Measurements from ENCODE around the gene BCAT1.

DNA sequence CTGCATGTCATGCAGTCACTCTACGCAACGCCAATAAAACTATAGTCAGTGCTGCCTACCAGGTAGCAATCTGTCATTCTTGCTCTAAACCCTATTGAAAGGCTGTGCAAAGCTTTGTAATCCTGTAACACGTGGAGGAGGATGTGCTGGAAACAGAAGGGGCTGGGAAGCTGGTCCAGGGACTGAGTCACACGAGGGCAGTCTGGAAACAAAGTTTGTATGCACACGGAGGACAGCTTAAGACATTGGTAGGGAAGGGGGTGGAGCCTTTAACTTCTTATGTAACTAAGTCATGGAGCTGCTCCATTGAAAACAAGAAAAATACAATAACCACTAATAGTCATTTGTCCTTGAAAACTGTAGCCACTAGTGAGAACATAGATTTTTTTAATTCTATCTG is 128.0 kb downstream of the BCAT1 start:
- TF ChIP-seq, protein P1, sequence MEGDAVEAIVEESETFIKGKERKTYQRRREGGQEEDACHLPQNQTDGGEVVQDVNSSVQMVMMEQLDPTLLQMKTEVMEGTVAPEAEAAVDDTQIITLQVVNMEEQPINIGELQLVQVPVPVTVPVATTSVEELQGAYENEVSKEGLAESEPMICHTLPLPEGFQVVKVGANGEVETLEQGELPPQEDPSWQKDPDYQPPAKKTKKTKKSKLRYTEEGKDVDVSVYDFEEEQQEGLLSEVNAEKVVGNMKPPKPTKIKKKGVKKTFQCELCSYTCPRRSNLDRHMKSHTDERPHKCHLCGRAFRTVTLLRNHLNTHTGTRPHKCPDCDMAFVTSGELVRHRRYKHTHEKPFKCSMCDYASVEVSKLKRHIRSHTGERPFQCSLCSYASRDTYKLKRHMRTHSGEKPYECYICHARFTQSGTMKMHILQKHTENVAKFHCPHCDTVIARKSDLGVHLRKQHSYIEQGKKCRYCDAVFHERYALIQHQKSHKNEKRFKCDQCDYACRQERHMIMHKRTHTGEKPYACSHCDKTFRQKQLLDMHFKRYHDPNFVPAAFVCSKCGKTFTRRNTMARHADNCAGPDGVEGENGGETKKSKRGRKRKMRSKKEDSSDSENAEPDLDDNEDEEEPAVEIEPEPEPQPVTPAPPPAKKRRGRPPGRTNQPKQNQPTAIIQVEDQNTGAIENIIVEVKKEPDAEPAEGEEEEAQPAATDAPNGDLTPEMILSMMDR (IDR thresholded peaks at IDR 0.05): no peak
- TF ChIP-seq POLR2AphosphoS5 (IDR thresholded peaks at IDR 0.05) (no peak), EP300 (IDR thresholded peaks at IDR 0.05; ENCODE audit: low read depth) (no peak)

All from transverse colon (tissue), 4 donors.